SK-N-MC (cell line): ENCODE measurements around the gene ING3.

Source experiments
- EZH2 ChIP-seq: fragments of 200-600 bp; sonication (generic); IDR thresholded peaks from one replicate; pipeline ENCODE4 v1.6.1; 2017; ENCODE audit warnings: antibody characterized with exemption
- POLR2AphosphoS5 ChIP-seq: IDR thresholded peaks from 2 replicates; pipeline ENCODE4 v1.6.1; 2012; ENCODE audit warnings: mild to moderate bottlenecking, low read depth, low read length, borderline replicate concordance

DNA sequence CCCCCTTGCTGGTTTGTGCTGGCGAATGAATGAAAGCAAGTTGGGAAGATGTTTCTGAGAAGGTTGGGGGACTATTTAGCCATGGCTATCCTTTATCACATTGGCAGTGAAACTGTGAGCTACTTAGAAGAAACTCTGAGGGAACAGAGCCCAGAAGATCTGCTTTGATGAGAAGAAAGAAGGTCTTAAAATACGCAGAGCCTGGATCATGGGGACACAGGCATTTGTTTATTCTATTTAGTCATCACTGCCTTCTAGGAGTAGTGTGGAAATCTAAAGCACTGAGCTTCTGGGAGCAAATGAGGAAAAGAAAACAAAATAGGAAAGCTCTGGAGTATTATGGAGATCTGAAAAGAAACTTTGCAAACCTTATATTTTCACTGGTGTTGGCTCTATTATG lies 66.4 kb downstream of the ING3 start:
- no peak for TF ChIP-seq EZH2
- no peak for TF ChIP-seq POLR2AphosphoS5
